HepG2 (cell line): Measurements from ENCODE around the gene KBTBD13. TPM values are rescaled to one million over a fixed set of nuclear protein-coding genes. Genes with fewer than 3 reads are reported as not detected.

Experiments
- ATAC-seq: fragments of 200-7000 bp; cut with Tn5 transposase; 3 replicates; pipeline ENCODE4 v1.9.1; 2020; ENCODE audit warnings: mild to moderate bottlenecking, moderate library complexity
- BruUV-seq: library from RNA; stranded (reverse); fragments of 400-500 nt; replicated peaks from 2 replicates; lab custom pipeline; 2021; lab: Mats Ljungman, UMichigan
- CTCF ChIA-PET: fragments of 300-600 bp; formaldehyde crosslinking; extraction: SDS; loops from one replicate; lab custom pipeline; 2021; ENCODE audit warnings: low total read pairs, inconsistent platforms, low intra/inter-chr PET ratio; lab: Yijun Ruan, JAX
- POLR2A ChIA-PET: fragments of 350-600 bp; sonication (Branson Sonifier 250); formaldehyde crosslinking; loops from one replicate; lab custom pipeline; 2020; ENCODE audit warnings: antibody characterized with exemption, inconsistent platforms; lab: Yijun Ruan, JAX
- DNase-seq: peaks from one replicate; pipeline ENCODE4 v3.0.0-alpha.2; 2015; ENCODE audit warnings: low spot score
- FAIRE-seq: peaks from 3 replicates; lab custom pipeline; 2011; peaks lifted over from hg19 to GRCh38; lab: Jason Lieb, UNC
- H2AFZ ChIP-seq: one replicate; pipeline ENCODE4 v1.6.1; 2011; ENCODE audit warnings: low read length, inconsistent platforms
- H3K27ac ChIP-seq: fragments of 300-600 bp; 3 replicates; pipeline ENCODE4 v1.8.0; 2011; ENCODE audit warnings: mixed run types, mild to moderate bottlenecking, mixed read lengths, low read length, inconsistent platforms; ENCODE audit not compliant: insufficient read depth; ENCODE audit errors: extremely low read length
- H3K27me3 ChIP-seq, 2 experiments: fragments of 200-600 bp in 1 of 2; 2 replicates in 1 of 2; 3 replicates in 1 of 2; pipeline versions ENCODE4 v1.6.0 to v1.8.0; 2011; ENCODE audit warnings: low read length in 2 of 2, mild to moderate bottlenecking in 2 of 2, moderate library complexity in 2 of 2, inconsistent platforms in 1 of 2; ENCODE audit not compliant: insufficient read depth in 2 of 2, control insufficient read depth in 1 of 2
- H3K36me3 ChIP-seq, 2 experiments: fragments of 200-600 bp in 1 of 2; replicated peaks in 1 of 2; 2 replicates in 1 of 2; 3 replicates in 1 of 2; pipeline versions ENCODE4 v1.5.1 to v1.8.0; 2011; ENCODE audit warnings: low read length in 2 of 2, inconsistent platforms in 1 of 2; ENCODE audit not compliant: insufficient read depth in 2 of 2, control insufficient read depth in 1 of 2
- H3K4me1 ChIP-seq: 2 replicates; pipeline ENCODE4 v1.5.1; 2012; ENCODE audit warnings: low read length, inconsistent platforms; ENCODE audit not compliant: insufficient read depth
- H3K4me2 ChIP-seq: 2 replicates; pipeline ENCODE4 v1.6.0; 2011; ENCODE audit warnings: low read depth, low read length, inconsistent platforms
- H3K4me3 ChIP-seq, 3 experiments: fragments of 200-600 bp in 1 of 3; sonication (generic), shearing (Covaris generic) in 1 of 3; replicated peaks in 1 of 3; 2 replicates each; pipeline ENCODE4 v1.5.1; 2011 to 2016; ENCODE audit warnings: low read length in 3 of 3, inconsistent platforms in 2 of 3, low read depth in 2 of 3, mild to moderate bottlenecking in 2 of 3, control low read depth in 1 of 3, mixed read lengths in 1 of 3; ENCODE audit not compliant: insufficient read depth in 1 of 3
- H3K79me2 ChIP-seq: one replicate; pipeline ENCODE4 v1.6.1; 2011; ENCODE audit warnings: low read length, inconsistent platforms; ENCODE audit not compliant: insufficient read depth
- H3K9ac ChIP-seq: 2 replicates; pipeline ENCODE4 v1.6.0; 2011; ENCODE audit warnings: mild to moderate bottlenecking, low read depth, low read length, inconsistent platforms; ENCODE audit not compliant: insufficient read depth
- H3K9me3 ChIP-seq: 2 replicates; pipeline ENCODE4 v1.5.1; 2012; ENCODE audit warnings: mild to moderate bottlenecking, low read length
- H4K20me1 ChIP-seq: 2 replicates; pipeline ENCODE4 v1.6.0; 2011; ENCODE audit warnings: inconsistent platforms, mild to moderate bottlenecking, low read length, moderate library complexity; ENCODE audit not compliant: insufficient read depth
- CBX1 ChIP-seq: IDR thresholded peaks from one replicate; pipeline ENCODE4 v1.6.1; 2016; ENCODE audit warnings: antibody characterized with exemption, low read depth
- EEA1 ChIP-seq: sonication (generic); formaldehyde crosslinking; IDR thresholded peaks from 2 replicates; pipeline ENCODE4 v1.5.1; 2020; ENCODE audit warnings: mild to moderate bottlenecking, missing genetic modification reagents, borderline replicate concordance
- ELF4 ChIP-seq: sonication (generic); formaldehyde crosslinking; IDR thresholded peaks from 2 replicates; pipeline ENCODE4 v1.5.0; 2020; ENCODE audit warnings: missing genetic modification reagents, mild to moderate bottlenecking, moderate library complexity, borderline replicate concordance
- ERF ChIP-seq: IDR thresholded peaks from 2 replicates; pipeline ENCODE4 v1.6.1; 2018; ENCODE audit warnings: missing biosample characterization, missing genetic modification reagents
- HNF4G ChIP-seq, 2 experiments: sonication (generic) in 1 of 2; formaldehyde crosslinking in 1 of 2; IDR thresholded peaks; 2 replicates each; pipeline versions ENCODE4 v1.4.0 to v1.6.1; 2011 to 2020; ENCODE audit warnings: borderline replicate concordance in 2 of 2, low read depth in 2 of 2, mild to moderate bottlenecking in 2 of 2, low read length in 1 of 2, missing genetic modification reagents in 1 of 2, moderate library complexity in 1 of 2
- HOXA9 ChIP-seq: sonication (generic); formaldehyde crosslinking; IDR thresholded peaks from 2 replicates; pipeline ENCODE4 v1.8.1; 2022; ENCODE audit warnings: missing genetic modification reagents, mild to moderate bottlenecking, moderate library complexity, borderline replicate concordance
- MAF1 ChIP-seq: sonication (generic); formaldehyde crosslinking; IDR thresholded peaks from 2 replicates; pipeline ENCODE4 v1.5.0; 2020; ENCODE audit warnings: missing genetic modification reagents, borderline replicate concordance
- NFE2L2 ChIP-seq: fragments of 150-350 bp; IDR thresholded peaks from 2 replicates; pipeline ENCODE4 v1.6.1; 2014; ENCODE audit warnings: low read length
- ZNF10 ChIP-seq: sonication (generic); formaldehyde crosslinking; IDR thresholded peaks from 2 replicates; pipeline ENCODE4 v1.4.0; 2020; ENCODE audit warnings: mild to moderate bottlenecking, low read depth, missing genetic modification reagents, borderline replicate concordance
- ZNF17 ChIP-seq: sonication (generic); formaldehyde crosslinking; IDR thresholded peaks from 2 replicates; pipeline ENCODE4 v1.5.0; 2020; ENCODE audit warnings: mild to moderate bottlenecking, missing genetic modification reagents
- ZNF251 ChIP-seq: sonication (generic); formaldehyde crosslinking; IDR thresholded peaks from 2 replicates; pipeline ENCODE4 v1.9.0; 2021; ENCODE audit warnings: mild to moderate bottlenecking, missing genetic modification reagents
- ZNF383 ChIP-seq: sonication (generic); formaldehyde crosslinking; IDR thresholded peaks from 2 replicates; pipeline ENCODE4 v1.4.0; 2020; ENCODE audit warnings: missing genetic modification reagents, mild to moderate bottlenecking, borderline replicate concordance
- ZNF530 ChIP-seq: sonication (generic); formaldehyde crosslinking; IDR thresholded peaks from 2 replicates; pipeline ENCODE4 v1.5.0; 2020; ENCODE audit warnings: low read depth, mild to moderate bottlenecking, missing genetic modification reagents
- WGBS: methylation state at CpG from one replicate; pipeline ENCODE4 v1.1.6; 2017; ENCODE audit warnings: low lambda C conversion rate; 5-methylcytosine and 5-hydroxymethylcytosine counted together
- in situ Hi-C: cut with HindIII; loops from 2 replicates; pipeline ENCODE4 v1.10.0; 2017; ENCODE audit warnings: low pct_unique_long_range_greater_than_20kb; ENCODE audit not compliant: extremely low pct_ligation_motif_present
- intact Hi-C: fragments of 100-400 bp; cut with micrococcal nuclease; formaldehyde crosslinking; loops from one replicate; pipeline ENCODE4 v1.10.0; 2022; ENCODE audit not compliant: unreplicated experiment
- polyA plus RNA-seq, 8 experiments: library from polyadenylated mRNA; depleted of rRNA in 3 of 8; stranded (reverse) in 7 of 8; unstranded in 1 of 8; fragments of >200 nt; fragmentation: Illumina TruSeq in 4 of 8; extraction: Trizol in 4 of 8; gene quantifications; 2 replicates each; pipeline versions ENCODE4 v1.2.1 to v1.2.3, GENCODE V29; 2011 to 2016; ENCODE audit warnings: low read depth in 4 of 8, missing spikeins in 1 of 8, mixed read lengths in 1 of 8; ENCODE audit not compliant: insufficient read depth in 1 of 8
- total RNA-seq, 5 experiments: library from RNA; depleted of rRNA; stranded (reverse); fragments of >200 nt; fragmentation: Illumina TruSeq; extraction: Trizol; gene quantifications; 2 replicates each; pipeline ENCODE4 v1.2.3, GENCODE V29; 2016; ENCODE audit warnings: low read depth in 1 of 5
- TF ChIP-seq, protein P1 (sequence below): sonication (generic); formaldehyde crosslinking; IDR thresholded peaks from 2 replicates; pipeline ENCODE4 v1.4.0; 2020; ENCODE audit warnings: missing genetic modification reagents
- TF ChIP-seq, protein P2 (sequence below): sonication (generic); formaldehyde crosslinking; IDR thresholded peaks from 2 replicates; pipeline ENCODE4 v1.4.0; 2020; ENCODE audit warnings: mild to moderate bottlenecking, missing genetic modification reagents

Gene KBTBD13
- total and polyA plus RNA-seq, 2 of the 13 experiments (the other 11 are each of a cell fraction or from before 2014, with no cell fraction given) = not detected

DNA sequence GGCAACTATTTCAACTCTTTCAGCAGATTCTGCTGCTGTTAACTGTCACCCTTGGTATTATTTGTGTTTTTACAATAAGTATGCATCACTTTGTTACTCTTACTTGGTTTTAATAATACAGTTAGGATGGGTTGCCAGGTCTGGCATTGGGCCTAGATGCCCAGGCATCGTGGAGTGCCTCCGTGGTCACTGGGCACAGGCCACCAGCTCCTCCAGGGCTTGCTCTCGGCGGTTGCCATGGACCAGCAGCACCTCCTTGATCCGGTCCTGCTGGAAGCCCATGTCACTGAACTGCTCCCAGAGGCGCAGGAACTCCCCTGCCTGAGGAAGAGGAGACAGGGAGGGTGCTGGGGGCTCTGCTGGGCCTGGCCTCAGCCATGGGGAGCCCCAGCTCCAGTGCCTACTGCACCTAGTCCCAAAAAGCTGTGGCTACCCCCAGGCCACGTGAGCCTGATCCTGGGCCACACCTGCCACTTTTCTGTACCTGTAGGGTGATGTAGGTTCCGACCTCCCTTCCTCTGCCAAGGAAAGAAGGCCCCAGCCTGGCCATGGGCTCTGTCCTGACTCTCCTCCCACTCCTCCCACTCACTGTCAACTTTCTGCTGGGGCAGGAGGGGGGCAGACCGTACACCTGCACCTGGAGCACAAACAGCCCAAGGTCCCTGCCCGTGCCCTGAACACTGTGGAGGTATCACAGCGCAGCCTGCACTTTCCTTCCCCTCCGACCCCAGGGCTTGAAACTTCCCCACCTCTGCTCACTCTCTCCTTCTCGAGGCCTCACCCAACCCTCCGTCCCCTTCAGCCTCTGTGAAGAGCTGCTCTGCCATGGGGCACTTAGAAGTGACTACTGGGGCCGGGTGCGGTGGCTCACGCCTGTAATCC lies 16.6 kb downstream of the KBTBD13 start:
- Histone ChIP-seq H3K9me3 (no peaks in the 10 kb centered on the region), H3K27me3 (no peaks in the 10 kb centered on the region), H4K20me1 (no peaks in the 10 kb centered on the region), H3K27ac (no peak overlapping the region), H3K4me2 (no peak overlapping the region)
- intact Hi-C loops = no loop called here
- DNase-seq = no peak
- ChIA-PET CTCF (no interaction called here), POLR2A (no interaction called here)
- 82% methylated on average over 13 of the region's 17 CpGs for WGBS
- no TSS peak for BruUV-seq
- TF ChIP-seq HNF4G (IDR thresholded peaks at IDR 0.05; ENCODE audit: borderline replicate concordance, low read depth, low read length) (no peak), HNF4G (CRISPR knock-in tag; IDR thresholded peaks at IDR 0.05; ENCODE audit: borderline replicate concordance, low read depth) (no peak), ZNF17 (CRISPR knock-in tag) (no peak), ERF (CRISPR knock-in tag) (no peak), EEA1 (CRISPR knock-in tag) (no peak), ZNF383 (CRISPR knock-in tag) (no peak), ZNF530 (CRISPR knock-in tag) (no peak), HOXA9 (CRISPR knock-in tag) (no peak), NFE2L2 (no peak), ZNF10 (CRISPR knock-in tag) (no peak), ELF4 (CRISPR knock-in tag) (no peak), ZNF251 (no peak), CBX1 (no peak), MAF1 (CRISPR knock-in tag) (no peak)
- TF ChIP-seq, protein P1, sequence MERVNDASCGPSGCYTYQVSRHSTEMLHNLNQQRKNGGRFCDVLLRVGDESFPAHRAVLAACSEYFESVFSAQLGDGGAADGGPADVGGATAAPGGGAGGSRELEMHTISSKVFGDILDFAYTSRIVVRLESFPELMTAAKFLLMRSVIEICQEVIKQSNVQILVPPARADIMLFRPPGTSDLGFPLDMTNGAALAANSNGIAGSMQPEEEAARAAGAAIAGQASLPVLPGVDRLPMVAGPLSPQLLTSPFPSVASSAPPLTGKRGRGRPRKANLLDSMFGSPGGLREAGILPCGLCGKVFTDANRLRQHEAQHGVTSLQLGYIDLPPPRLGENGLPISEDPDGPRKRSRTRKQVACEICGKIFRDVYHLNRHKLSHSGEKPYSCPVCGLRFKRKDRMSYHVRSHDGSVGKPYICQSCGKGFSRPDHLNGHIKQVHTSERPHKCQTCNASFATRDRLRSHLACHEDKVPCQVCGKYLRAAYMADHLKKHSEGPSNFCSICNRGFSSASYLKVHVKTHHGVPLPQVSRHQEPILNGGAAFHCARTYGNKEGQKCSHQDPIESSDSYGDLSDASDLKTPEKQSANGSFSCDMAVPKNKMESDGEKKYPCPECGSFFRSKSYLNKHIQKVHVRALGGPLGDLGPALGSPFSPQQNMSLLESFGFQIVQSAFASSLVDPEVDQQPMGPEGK (CRISPR knock-in tag) = no peak
- TF ChIP-seq, protein P2, sequence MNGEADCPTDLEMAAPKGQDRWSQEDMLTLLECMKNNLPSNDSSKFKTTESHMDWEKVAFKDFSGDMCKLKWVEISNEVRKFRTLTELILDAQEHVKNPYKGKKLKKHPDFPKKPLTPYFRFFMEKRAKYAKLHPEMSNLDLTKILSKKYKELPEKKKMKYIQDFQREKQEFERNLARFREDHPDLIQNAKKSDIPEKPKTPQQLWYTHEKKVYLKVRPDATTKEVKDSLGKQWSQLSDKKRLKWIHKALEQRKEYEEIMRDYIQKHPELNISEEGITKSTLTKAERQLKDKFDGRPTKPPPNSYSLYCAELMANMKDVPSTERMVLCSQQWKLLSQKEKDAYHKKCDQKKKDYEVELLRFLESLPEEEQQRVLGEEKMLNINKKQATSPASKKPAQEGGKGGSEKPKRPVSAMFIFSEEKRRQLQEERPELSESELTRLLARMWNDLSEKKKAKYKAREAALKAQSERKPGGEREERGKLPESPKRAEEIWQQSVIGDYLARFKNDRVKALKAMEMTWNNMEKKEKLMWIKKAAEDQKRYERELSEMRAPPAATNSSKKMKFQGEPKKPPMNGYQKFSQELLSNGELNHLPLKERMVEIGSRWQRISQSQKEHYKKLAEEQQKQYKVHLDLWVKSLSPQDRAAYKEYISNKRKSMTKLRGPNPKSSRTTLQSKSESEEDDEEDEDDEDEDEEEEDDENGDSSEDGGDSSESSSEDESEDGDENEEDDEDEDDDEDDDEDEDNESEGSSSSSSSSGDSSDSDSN (CRISPR knock-in tag) = no peak
- TF ChIP-seq, all 625 proteins: peak for 0
- in situ Hi-C loops = no loop called here
- Histone ChIP-seq H3K9ac (no peak overlapping the region), H3K36me3 (no peaks in the 10 kb centered on the region; a peak in 1 of 5 replicates), H3K79me2 (no peaks in the 10 kb centered on the region), H3K4me3 (no peak overlapping the region), H2AFZ (no peak overlapping the region), H3K4me1 (peaks cover 51% of the 10 kb centered on the region)
- FAIRE-seq (no peak), ATAC-seq (no peak)
